Hepatocyte (in vitro differentiated cells): Measurements from ENCODE around the gene TTLL12.

Source experiments
- CTCF ChIP-seq: fragments of 200-600 bp; sonication (generic); IDR thresholded peaks from 2 replicates; pipeline ENCODE4 v1.5.1; 2016; ENCODE audit warnings: antibody characterized with exemption, mild to moderate bottlenecking; ENCODE audit not compliant: poor library complexity
- EZH2phosphoT487 ChIP-seq: fragments of 200-600 bp; sonication (generic); IDR thresholded peaks from one replicate; pipeline ENCODE4 v1.6.1; 2018; ENCODE audit warnings: antibody characterized with exemption, mild to moderate bottlenecking, low read depth, moderate library complexity; ENCODE audit not compliant: unreplicated experiment, severe bottlenecking

DNA sequence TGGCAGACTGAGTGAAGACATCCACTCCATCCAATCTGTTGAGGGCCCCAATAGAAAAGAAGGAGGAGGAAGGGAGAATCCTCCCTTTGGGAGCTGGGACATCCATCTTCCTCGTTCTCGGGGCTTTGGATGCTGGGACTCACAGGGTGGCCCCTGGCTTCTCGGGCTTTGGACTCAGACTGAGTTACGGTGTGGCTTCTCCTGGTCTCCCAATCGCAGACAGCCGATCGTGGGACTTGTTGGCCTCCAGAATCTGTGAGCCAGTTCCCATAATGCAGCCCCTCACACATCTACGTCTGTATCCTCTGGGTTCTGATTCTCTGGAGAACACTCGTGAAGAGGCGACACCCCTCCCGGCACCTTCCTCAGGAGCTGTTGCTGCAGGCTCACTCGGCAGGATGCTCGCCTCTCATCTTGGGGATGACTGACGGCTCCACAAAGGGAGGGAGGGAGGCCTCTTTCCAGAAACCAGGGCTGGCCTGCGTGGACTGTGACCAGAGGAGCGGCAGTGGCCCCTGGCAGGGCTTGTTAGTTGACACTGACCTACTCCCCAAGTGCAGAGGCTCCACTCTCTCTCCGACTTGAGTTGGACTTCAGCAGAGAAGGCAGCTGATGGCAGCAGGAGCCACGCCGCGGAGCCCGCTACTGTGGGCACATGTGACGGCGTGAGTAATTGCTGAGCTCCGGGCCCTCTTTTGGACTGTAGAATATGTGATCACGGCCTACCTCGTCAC is 14.7 kb upstream of the TTLL12 start:
- TF ChIP-seq EZH2phosphoT487 (no peak), CTCF (no peak)
